HG03196 (cell line): Measurements from ENCODE around the gene SPNS3.

Experiments
- ATAC-seq: cut with Tn5 transposase; IDR thresholded peaks from one replicate; pipeline ENCODE4 v1.9.1; 2021; ENCODE audit not compliant: unreplicated experiment

The SPNS3 gene

DNA sequence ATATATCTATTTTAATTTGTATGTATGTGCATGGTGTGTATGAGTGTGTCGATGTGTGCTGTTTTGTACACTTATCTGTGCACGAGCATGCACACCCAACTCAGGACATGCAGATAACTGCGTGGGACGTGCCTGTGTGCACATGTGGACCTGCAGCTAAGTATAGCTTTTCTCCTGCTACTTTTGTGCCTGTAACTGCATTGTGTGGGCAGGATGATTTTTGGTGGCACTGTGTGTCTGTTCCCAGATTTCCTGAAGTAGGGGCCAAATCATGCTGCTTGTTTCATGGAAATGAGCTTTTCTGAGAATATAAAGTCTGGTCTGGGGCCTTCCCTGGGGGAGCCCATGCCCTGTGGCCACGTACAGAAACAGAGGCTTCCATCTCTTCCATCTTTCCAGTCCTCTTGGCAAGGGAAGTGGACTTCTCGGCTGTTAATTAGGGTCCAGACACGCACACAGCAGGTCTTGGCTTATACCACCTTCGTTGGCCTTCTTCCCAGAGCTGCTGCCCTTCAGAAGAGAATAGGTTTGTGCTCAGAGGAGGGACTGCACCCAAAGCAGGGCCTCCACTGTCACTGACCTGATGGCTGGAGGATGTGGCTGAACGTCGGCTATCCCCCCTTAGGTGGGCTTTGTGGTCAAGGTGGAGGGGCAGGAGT lies 30.2 kb downstream of the SPNS3 start:
- no peak for ATAC-seq

DNA sequence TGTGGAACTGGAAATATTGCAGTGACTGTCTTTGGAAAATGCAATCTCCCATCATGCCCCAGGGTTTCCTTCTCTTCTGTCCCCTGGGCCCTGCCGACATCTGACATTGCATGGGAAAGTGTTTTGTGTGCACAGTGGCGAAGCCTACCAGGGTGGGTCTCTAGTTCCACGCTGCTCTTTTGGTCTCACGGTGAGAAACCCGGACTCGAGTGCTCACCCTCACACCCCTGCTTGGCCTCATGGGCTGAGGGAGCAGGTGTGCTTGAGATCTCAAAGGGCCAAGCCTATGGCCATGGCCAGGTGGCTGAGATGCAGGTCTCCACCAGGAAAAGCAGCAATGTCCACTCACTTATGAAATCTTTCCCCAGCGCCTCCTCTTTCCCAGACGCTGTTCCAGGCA lies 32.0 kb downstream of the SPNS3 start:
- ATAC-seq: no peak

DNA sequence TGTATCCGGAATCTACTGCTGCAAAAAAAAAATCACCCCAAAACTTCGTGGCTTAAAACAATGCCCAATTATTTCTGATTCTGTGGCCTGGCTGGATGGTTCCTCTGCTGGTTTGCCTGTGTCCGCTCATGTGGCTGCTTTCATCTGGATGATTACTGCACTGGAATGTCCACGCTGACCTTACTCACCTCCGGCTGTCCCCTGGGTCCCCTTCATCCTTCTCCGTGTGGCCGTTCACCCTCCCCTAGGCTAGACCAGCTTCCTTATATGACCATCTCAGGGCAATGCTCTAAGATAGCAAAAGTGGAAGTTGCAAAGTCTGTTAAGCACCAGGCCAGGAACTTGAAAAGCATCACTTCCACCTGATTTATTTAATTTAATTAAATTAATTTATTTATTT lies 33.5 kb downstream of the SPNS3 start:
- no peak for ATAC-seq

DNA sequence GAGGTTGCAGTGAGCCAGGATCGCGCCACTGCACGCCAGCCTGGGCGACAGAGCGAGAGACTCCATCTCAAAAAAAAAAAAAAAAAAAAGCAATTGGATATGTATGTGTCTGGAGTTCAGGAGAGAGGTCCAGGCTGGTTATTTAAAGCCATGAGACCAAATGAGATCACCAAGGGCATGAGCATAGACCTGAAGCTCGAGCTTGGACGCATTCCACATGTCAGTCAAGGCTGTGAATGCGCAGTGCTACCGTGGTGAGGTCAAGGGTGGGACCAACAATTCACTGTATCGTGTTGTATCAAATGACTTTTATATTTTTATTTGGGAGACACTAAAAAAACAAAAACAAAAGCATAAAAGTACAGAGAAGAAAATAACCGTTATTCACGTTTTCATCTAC lies 35.8 kb downstream of the SPNS3 start:
- no peak for ATAC-seq

DNA sequence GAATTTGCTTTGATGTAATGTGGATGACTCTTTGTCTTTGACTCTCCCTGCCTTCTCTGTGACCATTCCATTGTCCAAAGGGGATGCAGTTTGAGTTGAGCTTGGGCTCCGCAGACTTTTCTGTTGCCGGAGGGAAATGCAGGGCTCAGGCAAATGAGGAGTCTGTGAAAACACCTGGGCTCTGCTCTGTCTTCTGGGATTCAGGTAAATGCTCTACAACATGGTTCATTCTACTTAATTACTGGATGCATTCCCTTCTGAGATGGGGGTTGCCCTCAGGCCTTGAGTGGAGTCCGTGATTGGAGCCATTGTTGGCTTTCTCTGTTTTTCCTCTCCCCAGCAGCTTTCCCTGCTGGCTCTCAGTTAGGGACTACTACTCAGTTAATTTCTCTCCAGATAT lies 38.5 kb downstream of the SPNS3 start:
- ATAC-seq: no peak

DNA sequence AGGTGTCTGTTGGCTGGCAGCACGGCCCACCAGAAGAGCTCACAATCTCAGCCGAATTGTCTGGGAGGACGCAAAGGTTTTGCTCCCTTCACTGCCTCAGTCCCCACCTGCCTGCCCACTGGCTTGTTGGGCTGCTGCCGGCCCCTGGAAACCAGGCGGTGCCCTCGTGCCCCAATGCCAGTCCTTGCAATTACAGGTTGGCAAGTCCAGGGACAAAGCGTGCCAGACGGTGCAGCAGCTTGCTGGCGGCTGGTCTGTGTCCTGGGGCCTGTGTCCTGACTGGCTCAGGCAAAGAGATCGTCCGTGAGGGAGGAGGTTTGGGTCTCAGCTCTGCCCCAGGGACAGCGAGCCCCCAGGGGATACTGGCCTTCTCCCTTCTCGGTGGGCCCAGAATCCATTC lies 40.4 kb downstream of the SPNS3 start:
- no peak for ATAC-seq

DNA sequence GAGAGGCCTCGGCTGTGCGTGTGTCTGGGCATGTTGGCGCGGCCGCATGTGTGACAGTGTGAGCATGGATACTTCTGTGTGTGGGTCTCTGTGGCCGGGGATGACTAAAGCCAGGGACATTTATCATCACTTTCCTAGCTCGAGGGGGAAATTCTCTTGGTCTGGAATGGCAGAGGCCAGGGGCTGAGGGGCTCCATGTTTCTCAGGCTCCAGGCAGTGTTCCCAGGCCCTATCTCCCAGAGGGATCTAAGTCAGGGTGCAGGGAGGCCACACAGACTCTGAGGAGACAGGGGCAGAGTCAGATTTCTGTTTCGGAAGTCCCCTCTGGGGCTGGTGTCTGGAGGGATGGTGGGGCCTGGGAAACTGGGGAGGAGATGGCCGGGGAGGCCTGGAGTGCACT lies 41.3 kb downstream of the SPNS3 start:
- no peak for ATAC-seq

DNA sequence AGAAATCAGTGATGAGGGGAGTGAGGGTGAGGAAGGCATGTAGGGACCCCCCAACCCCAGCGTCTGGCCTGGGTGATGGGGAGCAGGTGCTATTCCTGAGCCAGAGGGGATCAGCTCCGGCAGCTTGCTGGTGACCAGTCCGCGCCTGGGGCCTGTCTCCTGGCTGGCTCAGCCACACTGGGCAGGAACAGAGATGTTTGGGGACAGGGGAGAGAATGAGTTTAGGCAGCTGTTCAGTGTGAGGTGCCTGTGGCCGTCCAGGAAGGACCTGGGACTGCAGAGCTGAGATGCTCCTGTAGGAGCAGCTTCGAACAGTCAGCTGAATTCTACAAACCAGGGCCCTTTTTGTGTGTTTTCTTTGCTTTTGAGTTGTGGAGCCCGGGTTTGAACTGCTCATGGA lies 41.7 kb downstream of the SPNS3 start:
- ATAC-seq: no peak

DNA sequence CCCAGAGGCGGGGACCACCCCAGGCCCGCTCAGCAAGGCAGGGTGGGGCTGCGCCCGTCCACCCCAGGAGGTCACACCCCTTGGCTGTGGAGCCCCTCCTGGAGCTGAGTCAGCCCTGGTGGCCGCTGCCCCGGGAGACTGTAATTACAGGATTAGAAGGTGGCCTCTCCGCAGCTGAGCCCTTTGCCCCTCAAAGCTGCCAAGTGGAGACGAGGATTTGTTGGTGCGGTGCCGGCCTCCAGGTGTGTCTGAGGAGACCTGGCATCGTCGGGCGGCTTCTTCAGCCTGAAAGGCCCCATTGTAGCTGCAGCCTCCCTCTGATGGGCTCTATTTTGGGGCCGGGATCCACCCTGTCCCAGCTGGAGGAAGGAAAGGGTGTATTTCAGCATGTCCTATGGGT lies 42.3 kb downstream of the SPNS3 start:
- no peak for ATAC-seq

DNA sequence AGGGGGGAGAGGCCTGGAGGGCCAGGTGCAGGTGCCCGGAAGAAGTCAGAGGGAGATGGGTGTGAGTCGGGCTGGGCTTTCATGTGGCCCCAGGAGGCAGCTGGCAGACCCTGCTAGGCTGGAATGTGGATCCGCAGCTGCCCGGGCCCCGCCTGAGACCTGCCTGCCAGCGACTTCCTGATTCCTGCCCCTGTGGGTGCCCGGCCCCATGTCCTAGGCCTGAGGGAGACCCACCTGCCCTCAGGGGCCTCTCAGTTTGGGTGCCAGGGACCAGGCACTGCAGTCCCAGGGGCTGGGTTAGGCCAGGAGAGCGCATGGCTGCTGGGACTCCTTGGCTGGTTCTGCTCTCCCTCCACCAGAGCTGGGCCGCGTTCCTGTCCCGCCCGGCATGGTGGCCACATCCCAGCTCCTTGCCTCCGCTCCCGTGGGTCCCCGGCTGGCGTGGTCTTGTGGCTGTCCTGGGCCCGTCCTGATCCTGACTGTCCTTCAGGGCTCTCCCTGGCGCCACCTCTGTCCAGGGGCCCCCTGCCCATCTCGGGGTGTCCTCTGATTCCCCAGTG lies 42.9 kb downstream of the SPNS3 start:
- ATAC-seq: no peak

DNA sequence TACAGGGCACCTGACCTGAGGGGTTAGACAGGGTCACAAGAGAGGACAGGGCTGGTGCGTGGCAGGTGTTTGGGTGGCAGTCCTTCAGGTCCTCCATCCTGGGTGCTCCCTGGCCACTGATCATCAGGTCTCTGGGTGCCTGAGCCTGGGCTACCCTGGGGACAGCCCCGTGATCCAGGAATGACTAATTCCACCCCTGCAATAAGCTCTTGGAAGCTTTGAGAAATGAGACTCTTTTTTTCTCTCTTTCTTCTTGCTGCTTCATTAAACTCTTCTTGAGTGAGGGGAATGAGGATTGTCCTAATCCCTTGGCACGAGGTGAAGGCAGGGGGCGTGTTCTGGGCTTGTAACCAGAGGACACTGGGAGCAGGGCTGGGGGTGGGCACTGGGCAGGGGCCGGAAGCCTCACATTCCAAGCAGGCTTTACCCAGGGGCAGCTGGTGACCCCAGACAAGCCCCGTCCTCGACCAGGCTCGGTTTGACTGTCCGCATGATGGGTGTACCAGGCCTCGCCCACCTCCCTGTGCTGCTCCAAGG lies 43.6 kb downstream of the SPNS3 start:
- no peak for ATAC-seq

DNA sequence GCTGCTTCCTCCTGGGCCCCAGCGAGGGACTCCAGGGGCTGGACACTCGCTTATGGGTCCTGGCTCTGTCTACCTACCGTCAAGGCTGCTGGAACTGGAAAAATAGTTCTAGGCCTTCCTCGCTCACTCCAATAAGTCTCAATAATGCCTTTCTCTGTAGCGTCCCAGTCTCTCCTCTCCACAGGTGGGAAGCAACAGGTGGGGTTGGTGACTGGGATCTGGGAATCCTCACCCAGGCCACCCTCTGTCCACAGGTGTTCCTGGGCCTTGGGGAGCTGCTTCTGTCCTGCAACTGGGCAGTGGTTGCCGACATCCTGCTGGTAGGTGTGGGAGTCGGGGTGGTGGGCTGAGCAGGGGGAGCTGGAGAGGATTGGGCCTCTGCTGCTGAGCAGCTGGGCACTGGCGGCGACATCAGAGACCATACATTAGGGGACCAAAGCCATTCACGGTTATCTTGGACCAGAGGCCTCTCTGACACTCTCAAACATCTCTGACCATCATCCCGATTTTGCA lies 44.6 kb downstream of the SPNS3 start:
- no peak for ATAC-seq

DNA sequence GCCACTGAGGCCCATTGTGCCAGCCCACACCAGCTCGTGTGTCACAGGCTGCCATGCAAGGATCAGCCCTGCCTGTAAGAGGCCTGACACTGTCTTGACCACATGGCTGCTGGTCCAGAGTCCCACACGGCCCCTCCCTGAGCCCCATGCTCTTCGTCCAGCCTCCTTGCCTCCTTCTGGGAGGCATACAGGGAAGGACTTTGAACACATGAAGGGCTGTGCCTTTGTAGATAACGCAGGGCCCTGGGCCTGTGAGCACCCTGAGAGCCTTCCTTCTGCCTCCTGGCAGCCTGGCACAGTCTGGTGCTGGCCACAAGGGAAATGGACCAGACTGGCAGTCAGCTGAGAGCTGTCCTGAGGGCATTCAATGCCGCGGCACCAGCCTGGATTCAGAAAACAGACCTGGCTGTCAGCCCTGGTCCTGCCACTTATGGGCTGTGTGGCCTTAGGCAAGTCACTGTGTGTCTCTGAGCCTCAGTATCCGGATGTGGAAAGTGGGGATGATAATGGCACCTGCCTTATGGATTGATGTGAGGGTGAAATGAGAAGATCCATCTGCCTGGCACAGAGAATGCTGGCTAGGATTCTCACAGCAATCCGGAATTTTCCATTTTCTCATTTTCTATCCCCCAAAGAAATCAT lies 45.7 kb downstream of the SPNS3 start:
- ATAC-seq: no peak

DNA sequence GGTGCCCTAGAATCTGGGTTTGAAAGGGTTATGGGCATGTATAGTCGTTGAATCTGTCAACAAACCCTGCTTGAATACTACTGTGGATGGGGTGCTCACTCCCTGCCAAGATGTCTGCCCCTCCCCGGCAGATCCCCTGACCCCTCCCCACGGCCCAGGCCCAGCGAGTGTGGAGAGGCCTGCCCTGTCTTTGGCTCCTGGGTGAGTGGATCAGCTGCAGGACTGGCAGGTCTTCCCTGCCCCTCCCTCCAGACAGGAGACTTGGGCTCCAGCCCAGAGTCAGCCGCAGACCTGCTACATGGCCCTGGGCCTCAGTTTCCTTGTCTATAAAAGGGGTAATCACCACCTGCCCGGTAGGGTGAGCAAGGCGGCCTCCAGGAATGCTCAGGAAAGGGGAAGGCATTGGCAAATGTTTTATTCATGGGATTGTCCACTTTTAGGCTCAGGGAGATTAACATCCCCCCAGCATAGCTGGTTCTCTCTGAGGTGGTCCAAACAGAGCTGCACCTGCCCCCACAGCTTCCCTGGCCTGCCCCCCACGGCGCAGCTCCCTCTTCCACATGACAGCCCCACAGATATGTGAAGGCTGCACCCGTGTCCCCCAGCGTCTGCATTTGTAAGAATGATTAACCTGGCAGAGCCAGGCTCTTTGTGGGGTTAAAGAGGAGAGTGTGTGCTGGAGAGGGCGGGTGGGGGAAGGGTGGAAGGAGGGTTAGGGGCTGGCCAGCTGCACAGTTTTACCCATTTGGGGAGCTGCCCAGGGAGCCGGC lies 46.4 kb downstream of the SPNS3 start:
- no peak for ATAC-seq

DNA sequence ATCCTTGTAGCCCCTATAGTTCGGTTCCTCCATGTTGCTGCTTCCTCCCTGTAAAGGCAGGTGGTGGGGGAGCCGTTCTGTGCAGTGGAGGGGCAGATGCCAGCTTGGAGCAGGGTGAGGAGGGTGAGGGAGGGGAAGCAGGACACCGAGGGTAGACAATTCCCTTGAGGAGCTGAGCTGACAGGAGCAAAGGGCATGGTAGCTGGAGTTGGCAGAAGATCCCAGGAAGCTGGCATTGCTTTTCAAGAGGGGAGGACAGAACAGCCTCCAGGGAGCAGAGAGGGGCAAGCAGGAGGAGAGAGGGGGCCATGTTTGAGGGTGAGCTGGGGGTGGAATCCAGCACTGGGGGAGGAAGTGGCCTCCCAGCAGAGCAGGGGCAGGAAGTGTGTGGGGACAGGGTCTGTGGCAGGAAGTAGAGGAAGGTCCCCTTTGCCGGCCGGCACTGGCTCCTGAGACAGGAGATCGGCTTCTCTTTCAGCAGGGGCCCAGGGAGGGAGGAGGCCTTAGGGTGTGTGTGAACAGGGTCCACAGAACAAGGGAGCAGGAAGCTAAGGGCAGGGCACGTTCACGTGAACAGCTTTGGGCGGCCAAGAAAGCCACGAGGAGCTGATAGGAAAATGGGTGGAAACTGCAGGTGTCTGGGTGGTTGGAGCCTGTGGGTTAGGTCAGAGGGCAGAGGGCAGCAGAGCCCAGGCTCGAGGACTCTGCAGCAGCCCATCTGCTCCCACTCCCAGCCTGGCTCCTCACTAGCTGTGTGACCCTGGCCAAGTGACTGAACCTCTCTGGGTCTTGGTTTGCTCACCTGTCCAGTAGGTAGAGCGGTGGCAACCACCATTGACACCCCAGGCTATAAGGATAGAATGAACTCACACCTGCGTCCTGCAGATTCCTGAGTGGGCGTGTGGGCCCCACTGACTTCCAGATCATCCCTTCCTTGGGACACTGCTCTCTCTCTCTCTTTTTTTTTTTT lies 47.5 kb downstream of the SPNS3 start:
- no peak for ATAC-seq

DNA sequence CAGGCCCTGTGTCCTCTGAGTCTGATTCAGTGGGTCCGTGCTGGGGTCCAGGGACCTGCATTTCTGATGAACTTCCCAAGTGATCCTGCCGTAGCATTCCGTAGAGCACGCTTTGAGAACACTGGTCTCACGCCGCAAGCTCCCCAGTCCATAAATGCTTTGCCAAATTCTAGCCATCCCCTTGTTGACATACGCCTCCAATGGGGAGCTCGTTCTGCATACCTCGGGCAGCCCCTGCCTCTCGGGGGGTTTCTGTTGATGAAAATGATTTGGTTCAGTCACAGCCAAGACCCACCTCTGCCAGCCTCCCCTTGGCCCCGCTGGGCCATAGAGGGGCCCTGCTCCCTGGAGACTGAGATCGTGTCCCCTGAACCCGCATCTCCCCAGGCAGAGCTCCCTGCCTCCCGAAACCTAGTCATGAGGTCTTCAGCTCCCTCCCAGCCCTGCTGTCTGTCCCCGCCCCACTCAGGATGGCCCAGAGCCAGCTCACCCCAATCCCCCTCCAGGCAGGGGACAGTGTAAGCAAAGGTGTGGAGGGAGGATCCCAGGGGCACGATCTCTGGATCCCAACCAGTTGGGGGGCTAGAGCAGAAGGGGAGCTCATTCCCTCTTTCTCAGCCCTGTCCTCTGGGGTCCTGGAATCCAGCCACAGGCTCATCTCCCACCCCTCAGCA lies 48.7 kb downstream of the SPNS3 start:
- ATAC-seq: no peak

DNA sequence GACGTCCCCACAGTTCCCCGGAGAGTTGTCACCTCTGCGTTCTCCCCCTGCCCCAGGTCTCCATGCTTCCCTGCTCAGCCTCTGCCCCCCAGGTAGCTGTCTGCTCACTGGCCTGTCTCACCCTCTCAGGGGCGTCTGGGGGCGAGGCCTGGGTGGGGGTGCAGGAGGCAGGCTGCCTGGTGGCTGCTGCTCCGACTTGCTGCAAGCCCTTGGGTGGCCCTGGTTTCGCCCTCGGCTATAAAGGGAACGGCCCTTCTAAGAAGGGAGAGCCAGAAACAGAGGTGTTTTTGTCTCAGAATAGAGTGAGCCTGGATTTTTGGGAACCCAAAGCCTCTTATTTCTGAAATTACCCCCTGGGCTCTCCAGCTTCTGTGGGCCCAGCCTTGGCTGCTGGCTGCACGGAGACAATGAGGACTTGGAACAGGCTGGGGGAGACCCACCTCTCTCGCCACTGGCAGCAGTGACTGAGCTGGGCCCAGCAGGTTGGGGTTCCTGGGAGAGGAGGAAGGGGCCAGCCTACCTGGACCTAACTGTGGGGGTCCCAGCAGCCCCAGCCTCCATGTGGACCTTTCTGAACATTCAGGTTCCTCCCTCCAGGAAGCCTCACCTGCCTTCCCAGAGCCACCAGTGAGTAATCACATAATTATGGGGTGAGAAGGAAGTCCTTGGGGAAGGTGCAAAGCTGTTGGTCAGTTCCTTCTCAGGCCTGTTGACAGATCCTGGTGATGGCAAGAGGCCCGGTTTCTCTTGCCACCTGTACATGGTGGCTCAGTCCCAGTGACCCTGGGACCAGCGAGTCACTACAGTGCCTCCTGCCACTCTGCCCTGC lies 49.5 kb downstream of the SPNS3 start:
- no peak for ATAC-seq

DNA sequence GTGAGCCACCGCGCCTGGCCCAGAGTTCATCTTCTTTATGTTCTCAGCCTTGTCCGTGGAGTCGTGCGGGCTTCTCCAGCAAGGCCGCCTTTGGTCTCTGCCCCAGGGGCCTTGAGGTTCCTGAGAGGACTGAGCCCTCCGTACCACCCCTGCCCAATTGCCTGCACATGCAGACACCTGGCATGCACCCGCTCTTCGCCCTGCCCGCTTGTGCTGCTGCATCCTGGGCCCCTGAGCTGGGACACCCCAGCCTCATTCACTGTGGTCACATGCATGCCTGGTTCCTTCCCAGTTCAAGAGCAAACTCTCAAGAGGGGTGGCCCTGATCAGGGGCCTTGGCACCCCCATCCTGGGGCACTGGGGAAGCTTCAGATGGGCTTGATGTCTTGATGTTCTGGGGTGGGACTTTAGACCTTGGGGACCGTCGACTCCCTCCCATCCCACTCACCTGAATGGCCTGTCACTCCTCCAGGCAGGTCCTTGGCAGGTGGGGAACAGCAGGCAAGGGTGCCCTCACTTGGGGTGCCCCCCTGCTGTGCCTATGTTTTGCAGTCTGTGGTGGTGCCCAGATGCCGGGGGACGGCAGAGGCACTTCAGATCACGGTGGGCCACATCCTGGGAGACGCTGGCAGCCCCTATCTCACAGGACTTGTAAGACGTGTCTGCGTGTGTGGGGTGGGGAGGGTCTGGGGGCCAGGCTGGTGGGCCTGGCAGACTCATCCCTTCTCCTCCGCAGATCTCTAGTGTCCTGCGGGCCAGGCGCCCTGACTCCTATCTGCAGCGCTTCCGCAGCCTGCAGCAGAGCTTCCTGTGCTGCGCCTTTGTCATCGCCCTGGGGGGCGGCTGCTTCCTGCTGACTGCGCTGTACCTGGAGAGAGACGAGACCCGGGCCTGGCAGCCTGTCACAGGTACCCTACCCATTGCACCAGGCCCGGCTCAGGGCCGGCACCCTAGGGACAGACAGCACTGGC lies 52.2 kb downstream of the SPNS3 start:
- no peak for ATAC-seq
